GM18868 (cell line): Measurements from ENCODE around the gene ASXL1.

Experiments used
- ATAC-seq: cut with Tn5 transposase; IDR thresholded peaks from one replicate; pipeline ENCODE4 v1.9.1; 2021; ENCODE audit warnings: mild to moderate bottlenecking, moderate library complexity; ENCODE audit not compliant: unreplicated experiment

Gene ASXL1

GRCh38 chr20:32476684-32477593 lies 118.8 kb downstream of the ASXL1 start:
- no peak for ATAC-seq

- no peak for ATAC-seq
Measured at GRCh38 chr20:32477594-32478512, 119.7 kb downstream of the ASXL1 start.

GRCh38 chr20:32478576-32478975 lies 120.4 kb downstream of the ASXL1 start:
- ATAC-seq, result no peak

- ATAC-seq, result no peak
Measured at GRCh38 chr20:32479012-32479411, 120.9 kb downstream of the ASXL1 start.

- no peak for ATAC-seq
Measured at GRCh38 chr20:32479697-32480171, 121.6 kb downstream of the ASXL1 start.

- no peak for ATAC-seq
Measured at GRCh38 chr20:32480371-32481241, 122.5 kb downstream of the ASXL1 start.

GRCh38 chr20:32481311-32482142 lies 123.4 kb downstream of the ASXL1 start:
- no peak for ATAC-seq

GRCh38 chr20:32482143-32482441 lies 124.0 kb downstream of the ASXL1 start:
- no peak for ATAC-seq

- no peak for ATAC-seq
Measured at GRCh38 chr20:32482442-32483261, 124.5 kb downstream of the ASXL1 start.

GRCh38 chr20:32483351-32484224 lies 125.5 kb downstream of the ASXL1 start:
- no peak for ATAC-seq

GRCh38 chr20:32484225-32484957 lies 126.3 kb downstream of the ASXL1 start:
- ATAC-seq, result no peak

- no peak for ATAC-seq
Measured at GRCh38 chr20:32484958-32485769, 127.0 kb downstream of the ASXL1 start.

- no peak for ATAC-seq
Measured at GRCh38 chr20:32485770-32486478, 127.8 kb downstream of the ASXL1 start.

- ATAC-seq, result no peak
Measured at GRCh38 chr20:32487381-32487780, 129.2 kb downstream of the ASXL1 start.

- no peak for ATAC-seq
Measured at GRCh38 chr20:32488066-32488838, 130.1 kb downstream of the ASXL1 start.
